K562 (cell line): ENCODE data around the gene PCDH9. TPM values are rescaled to one million over a fixed set of nuclear protein-coding genes. Genes with fewer than 3 reads are reported as not detected.

Experiments
- ATAC-seq: fragments of 200-7000 bp; cut with Tn5 transposase; 3 replicates; pipeline ENCODE4 v1.9.1; 2020; ENCODE audit warnings: moderate library complexity
- BruUV-seq: library from RNA; stranded (reverse); fragments of 400-500 nt; replicated peaks from 2 replicates; lab custom pipeline; 2021; lab: Mats Ljungman, UMichigan
- CTCF ChIA-PET: fragments of 300-600 bp; formaldehyde crosslinking; extraction: SDS; loops from one replicate; lab custom pipeline; 2021; ENCODE audit warnings: low intra/inter-chr PET ratio; lab: Yijun Ruan, JAX
- POLR2A ChIA-PET: fragments of 300-600, 350-650 bp; sonication (Branson Sonifier 250); formaldehyde crosslinking; extraction: SDS; loops from one replicate; lab custom pipeline; 2021; ENCODE audit warnings: antibody characterized with exemption, inconsistent platforms; lab: Yijun Ruan, JAX
- DNase-seq, 4 experiments: peaks; one replicate each; pipeline versions ENCODE4 v3.0.0 to v3.0.0-alpha.2; 2011 to 2018; ENCODE audit warnings: low spot score in 3 of 4, mixed read lengths in 3 of 4; ENCODE audit errors: extremely low read depth in 1 of 4
- FAIRE-seq: peaks from 2 replicates; lab custom pipeline; 2011; peaks lifted over from hg19 to GRCh38; lab: Jason Lieb, UNC
- H2AFZ ChIP-seq: 2 replicates; pipeline ENCODE4 v1.6.0; 2011; ENCODE audit warnings: low read depth, low read length, control low read depth, inconsistent platforms
- H3K27ac ChIP-seq: fragments of 200-600 bp; 3 replicates; pipeline ENCODE4 v1.8.0; 2011; ENCODE audit warnings: low read depth, mild to moderate bottlenecking, control low read depth, inconsistent platforms, low read length, moderate library complexity, mixed read lengths; ENCODE audit errors: extremely low read depth
- H3K27me3 ChIP-seq, 2 experiments: fragments of 300-600 bp in 1 of 2; 2 replicates in 1 of 2; 3 replicates in 1 of 2; pipeline versions ENCODE4 v1.6.0 to v1.8.0; 2011; ENCODE audit warnings: inconsistent platforms in 2 of 2, low read length in 2 of 2, mild to moderate bottlenecking in 1 of 2, mixed read lengths in 1 of 2, moderate library complexity in 1 of 2; ENCODE audit not compliant: control insufficient read depth in 2 of 2, insufficient read depth in 2 of 2
- H3K36me3 ChIP-seq: fragments of 300-600 bp; 3 replicates; pipeline ENCODE4 v1.8.0; 2011; ENCODE audit warnings: mild to moderate bottlenecking, low read length, inconsistent platforms; ENCODE audit not compliant: control insufficient read depth, insufficient read depth
- H3K4me1 ChIP-seq, 2 experiments: fragments of 200-600 bp in 1 of 2; replicated peaks in 1 of 2; 2 replicates in 1 of 2; 3 replicates in 1 of 2; pipeline versions ENCODE4 v1.5.1 to v1.8.0; 2011; ENCODE audit warnings: inconsistent platforms in 2 of 2, low read length in 2 of 2, mild to moderate bottlenecking in 1 of 2, mixed read lengths in 1 of 2, moderate library complexity in 1 of 2; ENCODE audit not compliant: control insufficient read depth in 2 of 2, insufficient read depth in 2 of 2
- H3K4me2 ChIP-seq: 2 replicates; pipeline ENCODE4 v1.6.1; 2011; ENCODE audit warnings: low read length, control low read depth, inconsistent platforms, mixed read lengths; ENCODE audit not compliant: insufficient read depth
- H3K4me3 ChIP-seq: fragments of 200-600 bp; sonication (generic), shearing (Covaris generic); 2 replicates; pipeline ENCODE4 v1.5.1; 2016; ENCODE audit warnings: control low read depth, inconsistent platforms
- H3K79me2 ChIP-seq: fragments of 200-600 bp; 3 replicates; pipeline ENCODE4 v1.8.0; 2011; ENCODE audit warnings: low read length, inconsistent platforms; ENCODE audit not compliant: control insufficient read depth, insufficient read depth
- H3K9ac ChIP-seq, 2 experiments: 2 replicates each; pipeline versions ENCODE4 v1.6.0 to v1.6.1; 2011; ENCODE audit warnings: low read depth in 2 of 2, low read length in 2 of 2, control low read depth in 1 of 2, inconsistent platforms in 1 of 2, mild to moderate bottlenecking in 1 of 2, mixed read lengths in 1 of 2; ENCODE audit not compliant: insufficient read depth in 1 of 2
- H3K9me1 ChIP-seq: one replicate; pipeline ENCODE4 v1.6.0; 2011; ENCODE audit warnings: inconsistent platforms, mild to moderate bottlenecking, low read length, moderate library complexity; ENCODE audit not compliant: control insufficient read depth, insufficient read depth
- H3K9me3 ChIP-seq: replicated peaks from 2 replicates; pipeline ENCODE4 v1.5.1; 2011; ENCODE audit warnings: low read depth, low read length, inconsistent platforms; ENCODE audit not compliant: control insufficient read depth, insufficient read depth
- H4K20me1 ChIP-seq: replicated peaks from 2 replicates; pipeline ENCODE4 v1.6.1; 2011; ENCODE audit warnings: low read length, inconsistent platforms, mixed read lengths; ENCODE audit not compliant: control insufficient read depth, insufficient read depth
- CBX2 ChIP-seq: fragments of 200-600 bp; sonication (generic); IDR thresholded peaks from one replicate; pipeline ENCODE4 v1.6.1; 2012; ENCODE audit warnings: mild to moderate bottlenecking, low read length, inconsistent platforms; ENCODE audit not compliant: insufficient read depth, poor library complexity, severe bottlenecking
- DPF2 ChIP-seq: fragments of 450-650 bp; IDR thresholded peaks from 2 replicates; pipeline ENCODE4 v1.6.1; 2016
- ERF ChIP-seq: fragments of 450-650 bp; formaldehyde crosslinking; IDR thresholded peaks from 2 replicates; pipeline ENCODE4 v1.4.0; 2020; ENCODE audit warnings: mild to moderate bottlenecking, mixed read lengths
- TAF15 ChIP-seq: fragments of 200-400 bp; formaldehyde crosslinking; IDR thresholded peaks from 2 replicates; pipeline ENCODE4 v1.6.1; 2017; ENCODE audit warnings: mild to moderate bottlenecking, low read depth, low read length, moderate library complexity
- WHSC1 ChIP-seq: IDR thresholded peaks from one replicate; pipeline ENCODE4 v1.6.1; 2012; ENCODE audit warnings: low read length, control low read depth, inconsistent platforms
- ZNF766 ChIP-seq: fragments of 200-800 bp; sonication (Bioruptor generic); conservative IDR thresholded peaks from 2 replicates; pipeline ENCODE4 v1.6.1; 2016; ENCODE audit warnings: missing genetic modification characterization, missing compliant biosample characterization
- WGBS: fragments of 100-300 bp; shearing (Covaris generic); methylation state at CpG from one replicate; pipeline ENCODE4 v1.1.6; 2016; ENCODE audit warnings: low coverage, mixed read lengths; ENCODE audit not compliant: insufficient coverage; ENCODE audit errors: missing lambda C conversion rate; 5-methylcytosine and 5-hydroxymethylcytosine counted together
- in situ Hi-C: fragments of 300-500 bp; cut with MboI; formaldehyde crosslinking; loops from 4 replicates; pipeline ENCODE4 v1.15.0; 2018; ENCODE audit warnings: inconsistent platforms, mixed read lengths
- intact Hi-C: fragments of 100-400 bp; cut with micrococcal nuclease; formaldehyde crosslinking; loops from 2 replicates; pipeline ENCODE4 v1.14.2; 2022
- polyA plus RNA-seq, 8 experiments: library from polyadenylated mRNA; depleted of rRNA in 4 of 8; stranded (reverse) in 5 of 8; unstranded in 3 of 8; fragments of >200 nt; fragmentation: Nextera tagmentation in 2 of 8; fragmentation: Illumina TruSeq in 1 of 8; extraction: Ambion mirVana in 2 of 8; extraction: Trizol in 1 of 8; gene quantifications; 2 replicates each; pipeline versions ENCODE4 v1.2.1 to v1.2.3, GENCODE V29; 2011 to 2014; ENCODE audit warnings: inconsistent platforms in 1 of 8, missing spikeins in 1 of 8
- total RNA-seq, 7 experiments: library from RNA; depleted of rRNA in 6 of 7; stranded (reverse); fragments of >200 nt in 6 of 7; fragmentation: Illumina TruSeq in 2 of 7; extraction: Trizol in 2 of 7; gene quantifications; 2 replicates each; pipeline versions ENCODE4 v1.2.1 to v1.2.3, GENCODE V29; 2011 to 2021; ENCODE audit warnings: low replicate concordance in 1 of 7
- TF ChIP-seq, protein P1 (sequence below): fragments of 200-800 bp; sonication (Bioruptor generic); IDR thresholded peaks from 2 replicates; pipeline ENCODE4 v1.6.1; 2017; ENCODE audit warnings: missing genetic modification characterization, missing compliant biosample characterization

Gene PCDH9
- total and polyA plus RNA-seq, 9 of the 15 experiments (the other 6 are each of a cell fraction or from before 2014, with no cell fraction given) = 1.1 to 6.7 (median 4.9) TPM

DNA sequence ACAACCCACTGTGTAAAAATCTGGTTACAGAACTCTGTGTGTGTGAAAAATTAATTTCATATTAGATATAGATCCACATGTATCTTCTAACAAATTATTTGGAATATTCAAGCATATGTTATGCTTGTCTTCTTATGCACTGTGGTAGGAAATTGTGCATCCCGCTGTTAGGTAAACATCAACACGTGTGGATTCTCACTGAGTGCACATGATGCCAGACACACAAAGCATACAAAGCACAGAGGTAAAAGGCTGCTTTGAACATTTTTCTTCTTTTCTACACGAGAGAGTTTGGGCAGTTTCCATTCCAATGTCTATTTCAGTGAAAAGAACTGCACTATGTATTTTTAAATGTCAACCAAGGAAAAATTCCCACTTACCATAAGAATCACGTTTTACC, 354.9 kb downstream of the PCDH9 start (continued):
- TF ChIP-seq, protein P1, sequence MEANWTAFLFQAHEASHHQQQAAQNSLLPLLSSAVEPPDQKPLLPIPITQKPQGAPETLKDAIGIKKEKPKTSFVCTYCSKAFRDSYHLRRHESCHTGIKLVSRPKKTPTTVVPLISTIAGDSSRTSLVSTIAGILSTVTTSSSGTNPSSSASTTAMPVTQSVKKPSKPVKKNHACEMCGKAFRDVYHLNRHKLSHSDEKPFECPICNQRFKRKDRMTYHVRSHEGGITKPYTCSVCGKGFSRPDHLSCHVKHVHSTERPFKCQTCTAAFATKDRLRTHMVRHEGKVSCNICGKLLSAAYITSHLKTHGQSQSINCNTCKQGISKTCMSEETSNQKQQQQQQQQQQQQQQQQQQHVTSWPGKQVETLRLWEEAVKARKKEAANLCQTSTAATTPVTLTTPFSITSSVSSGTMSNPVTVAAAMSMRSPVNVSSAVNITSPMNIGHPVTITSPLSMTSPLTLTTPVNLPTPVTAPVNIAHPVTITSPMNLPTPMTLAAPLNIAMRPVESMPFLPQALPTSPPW = no peak
- TF ChIP-seq CBX2 (no peak), ERF (CRISPR knock-in tag) (no peak), TAF15 (no peak)

DNA sequence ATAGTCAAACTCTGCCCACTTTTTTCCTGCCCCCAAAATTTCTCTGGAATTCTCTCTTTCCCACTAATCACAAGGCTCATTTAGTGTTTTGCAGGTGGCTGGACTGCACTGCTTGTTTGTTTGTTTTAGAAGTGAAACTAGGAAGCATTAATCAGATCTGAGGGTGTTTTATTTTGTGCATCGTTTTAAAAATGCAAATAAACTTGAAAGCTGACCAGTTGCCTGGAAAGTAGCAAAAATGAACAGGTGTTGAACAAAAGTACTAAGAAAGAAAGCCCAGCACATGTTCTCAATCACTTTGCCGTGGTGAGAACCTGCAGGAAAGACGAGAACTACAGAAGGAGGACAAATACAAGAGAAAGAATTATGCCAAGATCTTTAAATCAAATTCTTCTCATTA, 365.5 kb downstream of the PCDH9 start:
- H3K4me1 ChIP-seq = no peaks in the 10 kb centered on the region
- no peaks in the 10 kb centered on the region for H3K9me3 ChIP-seq
- H4K20me1 ChIP-seq = no peaks in the 10 kb centered on the region
- no peaks in the 10 kb centered on the region for H3K79me2 ChIP-seq
- DNase-seq (no peak), FAIRE-seq (no peak), ATAC-seq (no peak)
- H2AFZ ChIP-seq = no peak overlapping the region
- H3K4me2 ChIP-seq = no peak overlapping the region
- no TSS peak for BruUV-seq
- no peak overlapping the region for H3K9ac ChIP-seq
- TF ChIP-seq WHSC1 (no peak), DPF2 (no peak), ZNF766 (CRISPR knock-in tag) (no peak)
- ChIA-PET CTCF (no interaction called here), POLR2A (no interaction called here)
- no peaks in the 10 kb centered on the region for H3K9me1 ChIP-seq
- intact Hi-C loops (no loop called here), in situ Hi-C loops (no loop called here)
- H3K27ac ChIP-seq = no peak overlapping the region
- no peaks in the 10 kb centered on the region for H3K36me3 ChIP-seq
- H3K4me3 ChIP-seq = no peak overlapping the region
- no peaks in the 10 kb centered on the region for H3K27me3 ChIP-seq
- WGBS = 31% methylated on average over 3 of the region's 3 CpGs
